Measurements from ENCODE around the gene INPP4A. TPM values are rescaled to one million over a fixed set of nuclear protein-coding genes. Genes with fewer than 3 reads are reported as not detected.
A peak's percentile ranks its signal among the peaks of the same experiment; 100 is the strongest.
"Not testable (repeated sequence)": the region's sequence is repeated elsewhere in the genome, so short reads cannot be mapped to it uniquely, and the experiment has no call there.

Gene INPP4A
- total and polyA plus RNA-seq, 2 donors (not counting 3 experiments of a cell fraction or from before 2014, with no cell fraction given): 14.9 to 28.8 TPM

GRCh38 chr2:98412751-98413458 is 31.8 kb upstream of the INPP4A start:
- Histone ChIP-seq H3K4me2 (ENCODE audit: insufficient read depth, low read length) (no peak overlapping the region), H3K27me3 (ENCODE audit: control insufficient read depth in 2 of 2, insufficient read depth in 2 of 2, low read length in 2 of 2) (no peaks in the 10 kb centered on the region), H2AFZ (ENCODE audit: low read depth, low read length) (peak overlapping the region; percentile 86), H3K27ac (ENCODE audit: insufficient read depth, low read depth, low read length) (no peak overlapping the region), H3K4me3 (replicated peaks in 1 of 3; ENCODE audit: insufficient read depth in 1 of 3, low read depth in 1 of 3, low read length in 3 of 3) (no peak overlapping the region), H3K9ac (replicated peaks; ENCODE audit: extremely low read depth, insufficient read depth, low read length) (no peak overlapping the region), H3K9me3 (replicated peaks; ENCODE audit: control insufficient read depth, insufficient read depth, low read length) (no peaks in the 10 kb centered on the region), H3K4me1 (ENCODE audit: control insufficient read depth, extremely low read depth, insufficient read depth, low read length) (peaks cover 3% of the 10 kb centered on the region), H3K9me1 (replicated peaks; ENCODE audit: control insufficient read depth, extremely low read depth, insufficient read depth, low read length) (no peaks in the 10 kb centered on the region), H3K79me2 (ENCODE audit: control insufficient read depth, insufficient read depth, low read length) (no peaks in the 10 kb centered on the region), H4K20me1 (replicated peaks; ENCODE audit: control insufficient read depth, extremely low read depth, insufficient read depth, low read length) (no peaks in the 10 kb centered on the region), H3K36me3 (ENCODE audit: control insufficient read depth in 2 of 2, extremely low read depth in 1 of 2, insufficient read depth in 2 of 2, low read length in 2 of 2) (no peaks in the 10 kb centered on the region)
- DNase-seq (ENCODE audit: low read depth, low spot score) (peak; percentile 87), FAIRE-seq (peak; percentile 91)
- dilution Hi-C loops (cut with MboI; ENCODE audit: extremely low pct_ligation_motif_present, low sequenced_read_pairs): no loop called here
- intact Hi-C loops (cut with micrococcal nuclease): loop anchor here (1.0 to 5.0 kb wide), 6 partner anchors 89 to 653 kb away; no protein-coding TSS in a partner anchor
- POLR2A ChIA-PET: no interaction called here
- TF ChIP-seq FOS (IDR thresholded peaks at IDR 0.05; ENCODE audit: borderline replicate concordance, insufficient read depth, low read length) (no peak), POLR2AphosphoS5 (IDR thresholded peaks at IDR 0.05; ENCODE audit: insufficient read depth, low read depth, low read length) (no peak), JUN (IDR thresholded peaks at IDR 0.05; ENCODE audit: borderline replicate concordance, insufficient read depth, insufficient read length, low read depth) (no peak), CTCF (IDR thresholded peaks at IDR 0.05; ENCODE audit: extremely low read depth in 1 of 2, insufficient read depth in 1 of 2, low read depth in 1 of 2, low read length in 2 of 2) (peak; percentile 58 to 61), MAX (IDR thresholded peaks at IDR 0.05; ENCODE audit: insufficient read depth, insufficient read length) (no peak), EZH2 (IDR thresholded peaks at IDR 0.05; ENCODE audit: borderline replicate concordance, low read depth, low read length, severe bottlenecking) (no peak), POLR2A (IDR thresholded peaks at IDR 0.05; ENCODE audit: low read depth, low read length) (no peak), MYC (IDR thresholded peaks at IDR 0.05; ENCODE audit: low read depth, low read length) (no peak), GATA2 (IDR thresholded peaks at IDR 0.05; ENCODE audit: insufficient read depth, insufficient read length, low read depth, low read length) (peak; percentile 64)
- BruUV-seq (replicated peaks): no TSS peak
- CTCF ChIA-PET: interaction anchor here (0.6 to 2.9 kb wide), 42 partner anchors 9 to 654 kb away, joined by 3 to 20 read pairs (median 4); partner anchors contain the start of genes COA5 and UNC50

GRCh38 chr2:98414246-98414645 is 30.4 kb upstream of the INPP4A start:
- H3K9me3 ChIP-seq (replicated peaks; ENCODE audit: control insufficient read depth, insufficient read depth, low read length); FAIRE-seq; H3K36me3 ChIP-seq (ENCODE audit: control insufficient read depth in 2 of 2, extremely low read depth in 1 of 2, insufficient read depth in 2 of 2, low read length in 2 of 2); H2AFZ ChIP-seq (ENCODE audit: low read depth, low read length); H3K4me1 ChIP-seq (ENCODE audit: control insufficient read depth, extremely low read depth, insufficient read depth, low read length); H3K4me3 ChIP-seq (replicated peaks in 1 of 3; ENCODE audit: insufficient read depth in 1 of 3, low read depth in 1 of 3, low read length in 3 of 3); H3K27me3 ChIP-seq (ENCODE audit: control insufficient read depth in 2 of 2, insufficient read depth in 2 of 2, low read length in 2 of 2); H3K79me2 ChIP-seq (ENCODE audit: control insufficient read depth, insufficient read depth, low read length); H3K9ac ChIP-seq (replicated peaks; ENCODE audit: extremely low read depth, insufficient read depth, low read length); H4K20me1 ChIP-seq (replicated peaks; ENCODE audit: control insufficient read depth, extremely low read depth, insufficient read depth, low read length); dilution Hi-C loops (cut with MboI; ENCODE audit: extremely low pct_ligation_motif_present, low sequenced_read_pairs); H3K27ac ChIP-seq (ENCODE audit: insufficient read depth, low read depth, low read length); DNase-seq (ENCODE audit: low read depth, low spot score); POLR2A ChIA-PET; H3K9me1 ChIP-seq (replicated peaks; ENCODE audit: control insufficient read depth, extremely low read depth, insufficient read depth, low read length); BruUV-seq (replicated peaks); H3K4me2 ChIP-seq (ENCODE audit: insufficient read depth, low read length): not testable (repeated sequence)
- CTCF ChIA-PET: interaction anchor here (1.6 to 2.9 kb wide), 2 partner anchors 104 to 155 kb away, joined by 11 to 20 read pairs; no protein-coding TSS in a partner anchor
- intact Hi-C loops (cut with micrococcal nuclease): loop anchor here (5.0 kb wide), 1 partner anchor 88 kb away; no protein-coding TSS in a partner anchor

Measured in endothelial cell of umbilical vein (primary cell).